NCI-H526 treated with DMSO at 0.1 percent for 48 hours (cell line): ENCODE data around the gene CTBP2.

Experiments
- DNase-seq: peaks from one replicate; lab custom pipeline; 2025; lab: John Stamatoyannopoulos, UW

CTBP2 gene

DNA sequence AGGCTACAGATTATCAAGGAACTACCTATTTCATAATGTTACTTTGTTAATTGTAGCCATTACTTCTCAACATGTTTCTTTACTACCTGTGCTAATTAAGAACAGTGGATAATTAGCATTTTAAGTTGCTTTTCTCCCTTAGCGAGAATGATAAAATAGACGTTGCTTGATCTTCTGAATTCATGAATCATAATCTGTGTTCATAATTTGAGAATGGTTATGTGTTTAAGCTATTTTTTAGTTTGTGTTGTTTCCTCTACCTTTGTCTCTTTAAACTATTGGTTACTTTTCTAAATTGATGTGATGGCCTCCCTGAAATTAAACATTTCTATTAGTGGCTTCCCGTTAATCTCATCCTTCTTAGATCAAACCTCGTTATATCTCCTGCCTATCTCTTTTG lies 218.5 kb downstream of the CTBP2 start, which contains the start of gene ZRANB1:
ZRANB1 (plus strand) TSS at position 301 of the 400 bp plus-strand sequence. CDS start 371 bp downstream, outside the sequence.
- DNase-seq, result no peak

DNA sequence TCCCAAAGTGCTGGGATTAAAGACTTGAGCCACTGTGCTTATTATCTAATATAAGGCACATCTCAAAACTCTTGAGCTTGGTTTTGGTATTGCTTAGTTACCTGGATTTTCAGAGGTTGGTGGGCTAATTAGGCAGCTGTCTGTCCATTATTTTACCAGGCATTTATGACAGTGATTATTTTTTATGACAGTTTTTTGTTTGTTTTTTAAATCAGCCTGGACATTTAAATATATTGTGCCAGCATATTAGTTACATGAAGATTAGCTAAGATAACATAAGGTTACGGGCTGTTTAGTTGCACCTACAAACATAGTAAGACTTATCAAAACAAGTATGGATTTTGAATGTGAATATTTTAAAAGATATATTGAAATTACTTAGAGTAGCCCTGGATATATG lies 221.1 kb downstream of the CTBP2 start:
- no peak for DNase-seq

DNA sequence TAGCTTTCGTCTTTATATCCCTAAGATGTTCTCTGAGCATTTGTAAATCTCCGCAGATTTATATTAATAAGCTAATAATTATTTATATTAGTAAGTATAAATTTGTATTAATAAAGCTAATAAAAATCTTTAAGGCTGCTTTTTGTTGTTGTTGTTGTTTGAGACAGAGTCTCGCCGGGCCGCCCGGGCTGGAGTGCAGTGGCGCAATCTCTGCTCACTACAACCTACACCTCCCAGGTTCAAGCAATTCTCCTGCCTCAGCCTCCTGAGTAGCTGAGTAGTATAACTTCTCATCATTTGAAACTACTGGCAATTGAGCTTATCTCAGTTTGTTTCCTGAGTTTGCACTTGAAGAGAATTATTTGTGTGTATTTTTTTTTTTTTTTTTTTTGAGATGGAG lies 223.6 kb downstream of the CTBP2 start:
- no peak for DNase-seq

DNA sequence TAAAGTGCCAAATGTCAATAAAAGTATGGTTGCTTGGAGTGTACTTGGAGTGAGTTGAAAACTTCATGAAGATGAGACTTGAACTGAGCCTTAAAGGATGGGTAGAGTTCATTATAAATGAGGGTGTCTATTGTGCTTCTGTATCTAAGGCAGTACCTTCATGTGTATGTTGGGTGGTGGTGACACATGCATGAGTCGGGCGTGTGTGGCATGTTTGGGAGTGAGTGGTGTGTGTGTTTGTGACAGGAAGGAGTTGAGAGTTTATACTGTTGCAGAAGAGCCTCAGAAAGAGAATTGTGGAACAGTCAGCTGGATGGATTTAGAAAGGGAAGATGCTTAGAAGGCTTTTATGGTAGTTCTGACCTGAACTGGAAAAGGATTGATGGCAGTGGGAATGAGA lies 224.4 kb downstream of the CTBP2 start:
- DNase-seq, result no peak
